ENCODE data around the gene F11R.

DNA sequence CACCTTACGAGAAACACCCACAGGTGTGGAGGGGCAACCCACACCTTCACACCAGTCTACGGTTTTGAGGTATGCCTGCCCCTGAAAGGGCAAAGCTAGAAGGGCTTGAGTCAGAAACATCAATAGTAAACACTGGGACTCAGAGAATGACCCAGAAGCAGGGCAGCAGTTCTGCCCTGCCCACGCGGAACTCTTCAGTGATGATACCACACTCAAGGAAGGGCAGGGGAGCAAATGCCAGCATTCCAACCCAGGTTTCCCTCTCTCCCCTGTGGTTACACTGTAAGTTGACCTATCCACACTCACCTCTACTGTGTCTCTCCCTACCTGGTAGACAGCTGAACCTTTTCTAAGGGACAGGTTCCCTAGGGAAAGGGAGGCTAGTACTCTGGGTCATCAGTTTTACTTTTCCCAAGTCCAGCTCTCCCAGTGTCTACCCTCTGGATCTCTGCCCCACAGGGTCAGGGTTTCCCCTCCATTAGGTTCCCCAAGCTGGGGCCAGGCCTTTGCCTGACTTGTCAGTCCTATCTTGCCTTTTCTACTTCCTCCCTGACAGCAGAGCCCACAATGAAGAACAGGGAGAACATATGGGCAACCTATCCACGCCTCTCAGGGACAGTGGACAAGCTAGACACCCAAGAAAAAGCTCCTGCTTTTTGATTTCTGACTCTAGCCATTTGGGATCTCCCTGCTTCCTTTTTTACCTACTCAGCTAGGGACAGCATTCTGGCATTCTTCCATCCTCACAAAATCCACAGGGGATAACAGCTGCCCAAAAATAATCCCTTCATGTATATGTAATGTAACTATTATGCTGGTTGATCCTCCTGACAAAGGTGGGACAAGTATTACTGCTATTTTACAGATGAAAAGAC, 3.0 kb downstream of the F11R start:
- TF ChIP-seq, protein P1, sequence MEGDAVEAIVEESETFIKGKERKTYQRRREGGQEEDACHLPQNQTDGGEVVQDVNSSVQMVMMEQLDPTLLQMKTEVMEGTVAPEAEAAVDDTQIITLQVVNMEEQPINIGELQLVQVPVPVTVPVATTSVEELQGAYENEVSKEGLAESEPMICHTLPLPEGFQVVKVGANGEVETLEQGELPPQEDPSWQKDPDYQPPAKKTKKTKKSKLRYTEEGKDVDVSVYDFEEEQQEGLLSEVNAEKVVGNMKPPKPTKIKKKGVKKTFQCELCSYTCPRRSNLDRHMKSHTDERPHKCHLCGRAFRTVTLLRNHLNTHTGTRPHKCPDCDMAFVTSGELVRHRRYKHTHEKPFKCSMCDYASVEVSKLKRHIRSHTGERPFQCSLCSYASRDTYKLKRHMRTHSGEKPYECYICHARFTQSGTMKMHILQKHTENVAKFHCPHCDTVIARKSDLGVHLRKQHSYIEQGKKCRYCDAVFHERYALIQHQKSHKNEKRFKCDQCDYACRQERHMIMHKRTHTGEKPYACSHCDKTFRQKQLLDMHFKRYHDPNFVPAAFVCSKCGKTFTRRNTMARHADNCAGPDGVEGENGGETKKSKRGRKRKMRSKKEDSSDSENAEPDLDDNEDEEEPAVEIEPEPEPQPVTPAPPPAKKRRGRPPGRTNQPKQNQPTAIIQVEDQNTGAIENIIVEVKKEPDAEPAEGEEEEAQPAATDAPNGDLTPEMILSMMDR (conservative IDR thresholded peaks at IDR 0.05; ENCODE audit: low read depth, low read length) = no peak
- no peak for TF ChIP-seq EZH2phosphoT487 (IDR thresholded peaks at IDR 0.05; ENCODE audit: borderline replicate concordance, low read length)
- TF ChIP-seq EZH2 (IDR thresholded peaks at IDR 0.05; ENCODE audit: low read length, unreplicated experiment) = no peak
